IMR-90 (cell line): ENCODE measurements around the gene TTC28. TPM values are rescaled to one million over a fixed set of nuclear protein-coding genes. Genes with fewer than 3 reads are reported as not detected.

Experiments used
- ATAC-seq: fragments of 200-7000 bp; cut with Tn5 transposase; 2 replicates; pipeline ENCODE4 v1.9.1; 2020; ENCODE audit warnings: low read depth, mild to moderate bottlenecking, moderate library complexity
- BruUV-seq: library from RNA; stranded (reverse); fragments of 400-500 nt; replicated peaks from 2 replicates; lab custom pipeline; 2021; lab: Mats Ljungman, UMichigan
- CTCF ChIA-PET: fragments of 300-600 bp; formaldehyde crosslinking; extraction: SDS; loops from one replicate; lab custom pipeline; 2021; ENCODE audit warnings: antibody characterized with exemption; lab: Yijun Ruan, JAX
- POLR2A ChIA-PET: fragments of 300-600 bp; sonication (Branson Sonifier 250); formaldehyde crosslinking; loops from one replicate; lab custom pipeline; 2022; ENCODE audit warnings: antibody characterized with exemption; ENCODE audit not compliant: unreplicated experiment; lab: Charles Lee
- DNase-seq: peaks from one replicate; pipeline ENCODE4 v3.0.0; 2013
- H2AFZ ChIP-seq: replicated peaks from 2 replicates; pipeline ENCODE3; 2013; ENCODE audit warnings: low read length, mild to moderate bottlenecking; ENCODE audit not compliant: poor library complexity
- H2AK5ac ChIP-seq: 2 replicates; pipeline ENCODE4 v1.6.1; 2013; ENCODE audit warnings: low read depth, low read length, inconsistent platforms
- H2AK9ac ChIP-seq: replicated peaks from 2 replicates; pipeline ENCODE3; 2013; ENCODE audit warnings: mild to moderate bottlenecking, low read depth, low read length, moderate library complexity; ENCODE audit not compliant: poor library complexity
- H2BK120ac ChIP-seq: 2 replicates; pipeline ENCODE4 v1.6.1; 2013; ENCODE audit warnings: low read depth, low read length, inconsistent platforms
- H2BK15ac ChIP-seq: 3 replicates; pipeline ENCODE4 v1.6.1; 2013; ENCODE audit warnings: low read depth, low read length, inconsistent platforms
- H2BK20ac ChIP-seq: 2 replicates; pipeline ENCODE4 v1.6.1; 2013; ENCODE audit warnings: low read depth, mild to moderate bottlenecking, inconsistent platforms, low read length, moderate library complexity
- H2BK5ac ChIP-seq: 2 replicates; pipeline ENCODE4 v1.6.1; 2013; ENCODE audit warnings: mild to moderate bottlenecking, low read depth, low read length, inconsistent platforms; ENCODE audit not compliant: poor library complexity, severe bottlenecking
- H3K14ac ChIP-seq: replicated peaks from 2 replicates; pipeline ENCODE4 v1.6.1; 2013; ENCODE audit warnings: low read depth, low read length, inconsistent platforms
- H3K18ac ChIP-seq: 2 replicates; pipeline ENCODE4 v1.6.1; 2013; ENCODE audit warnings: low read depth, low read length, control low read depth
- H3K23ac ChIP-seq: 2 replicates; pipeline ENCODE4 v1.6.1; 2013; ENCODE audit warnings: low read depth, low read length, inconsistent platforms
- H3K27ac ChIP-seq: 2 replicates; pipeline ENCODE4 v1.5.1; 2013; ENCODE audit warnings: mild to moderate bottlenecking, control low read depth, low read length; ENCODE audit not compliant: insufficient read depth
- H3K27me3 ChIP-seq: 2 replicates; pipeline ENCODE4 v1.6.1; 2013; ENCODE audit warnings: low read length; ENCODE audit not compliant: control insufficient read depth, insufficient read depth
- H3K36me3 ChIP-seq: 2 replicates; pipeline ENCODE4 v1.6.1; 2013; ENCODE audit warnings: low read length, mixed read lengths; ENCODE audit not compliant: control insufficient read depth, insufficient read depth
- H3K4ac ChIP-seq: 2 replicates; pipeline ENCODE4 v1.6.1; 2013; ENCODE audit warnings: low read depth, low read length, inconsistent platforms
- H3K4me1 ChIP-seq: 2 replicates; pipeline ENCODE4 v1.6.1; 2013; ENCODE audit warnings: low read length, mixed read lengths; ENCODE audit not compliant: control insufficient read depth, insufficient read depth
- H3K4me2 ChIP-seq: 2 replicates; pipeline ENCODE4 v1.6.1; 2013; ENCODE audit warnings: low read depth, mild to moderate bottlenecking, control low read depth, low read length, moderate library complexity
- H3K4me3 ChIP-seq: 2 replicates; pipeline ENCODE4 v1.5.1; 2013; ENCODE audit warnings: low read depth, mild to moderate bottlenecking, control low read depth, low read length, moderate library complexity; ENCODE audit not compliant: insufficient read depth
- H3K56ac ChIP-seq: 2 replicates; pipeline ENCODE4 v1.6.1; 2013; ENCODE audit warnings: low read length, inconsistent platforms; ENCODE audit not compliant: insufficient read depth; ENCODE audit errors: extremely low read depth
- H3K79me1 ChIP-seq, 2 experiments: 2 replicates each; pipeline ENCODE4 v1.6.1; 2013; ENCODE audit warnings: low read length in 2 of 2, inconsistent platforms in 1 of 2, low read depth in 1 of 2
- H3K9ac ChIP-seq: 2 replicates; pipeline ENCODE4 v1.6.1; 2013; ENCODE audit warnings: low read depth, low read length, control low read depth
- H3K9me1 ChIP-seq: 2 replicates; pipeline ENCODE4 v1.6.1; 2013; ENCODE audit warnings: low read length, inconsistent platforms; ENCODE audit not compliant: insufficient read depth
- H3K9me3 ChIP-seq: 2 replicates; pipeline ENCODE4 v1.6.1; 2013; ENCODE audit warnings: low read length; ENCODE audit not compliant: control insufficient read depth, insufficient read depth
- H4K20me1 ChIP-seq: 2 replicates; pipeline ENCODE4 v1.6.1; 2013; ENCODE audit warnings: low read length, inconsistent platforms; ENCODE audit not compliant: insufficient read depth
- H4K5ac ChIP-seq: 2 replicates; pipeline ENCODE4 v1.6.1; 2013; ENCODE audit warnings: mild to moderate bottlenecking, low read depth, low read length, control low read depth
- H4K8ac ChIP-seq, 2 experiments: 2 replicates each; pipeline ENCODE4 v1.6.1; 2013; ENCODE audit warnings: low read depth in 2 of 2, low read length in 2 of 2, control low read depth in 1 of 2, inconsistent platforms in 1 of 2
- H4K91ac ChIP-seq: 2 replicates; pipeline ENCODE4 v1.6.1; 2013; ENCODE audit warnings: low read depth, low read length, inconsistent platforms; ENCODE audit not compliant: insufficient read depth
- BHLHE40 ChIP-seq: fragments of 150-350 bp; IDR thresholded peaks from 2 replicates; pipeline ENCODE4 v1.6.1; 2016; ENCODE audit warnings: mild to moderate bottlenecking, low read depth, low read length
- CEBPB ChIP-seq: IDR thresholded peaks from 2 replicates; pipeline ENCODE4 v1.6.1; 2012; ENCODE audit warnings: low read depth, low read length, improper control_type of control experiment
- CHD1 ChIP-seq: IDR thresholded peaks from 2 replicates; pipeline ENCODE4 v1.6.1; 2012; ENCODE audit warnings: low read depth, low read length, improper control_type of control experiment
- ELK1 ChIP-seq: fragments of 150-350 bp; IDR thresholded peaks from 2 replicates; pipeline ENCODE4 v1.6.1; 2016; ENCODE audit warnings: low read depth, mild to moderate bottlenecking, low read length, moderate library complexity, borderline replicate concordance
- FOS ChIP-seq: fragments of 150-350 bp; IDR thresholded peaks from 2 replicates; pipeline ENCODE4 v1.6.1; 2016; ENCODE audit warnings: low read depth, low read length
- MAFK ChIP-seq: IDR thresholded peaks from 2 replicates; pipeline ENCODE4 v1.6.1; 2012; ENCODE audit warnings: low read depth, low read length, improper control_type of control experiment
- MAZ ChIP-seq: IDR thresholded peaks from 2 replicates; pipeline ENCODE4 v1.6.1; 2012; ENCODE audit warnings: low read depth, mild to moderate bottlenecking, low read length, improper control_type of control experiment, moderate library complexity, borderline replicate concordance
- MXI1 ChIP-seq: IDR thresholded peaks from 2 replicates; pipeline ENCODE4 v1.6.1; 2012; ENCODE audit warnings: low read depth, mild to moderate bottlenecking, low read length, moderate library complexity, borderline replicate concordance
- NFE2L2 ChIP-seq: fragments of 150-350 bp; IDR thresholded peaks from 2 replicates; pipeline ENCODE4 v1.6.1; 2016; ENCODE audit warnings: low read depth, mild to moderate bottlenecking, low read length
- POLR2A ChIP-seq: IDR thresholded peaks from 2 replicates; pipeline ENCODE4 v1.6.1; 2012; ENCODE audit warnings: mild to moderate bottlenecking, low read depth, low read length
- RAD21 ChIP-seq: IDR thresholded peaks from 2 replicates; pipeline ENCODE4 v1.6.1; 2012; ENCODE audit warnings: low read length, improper control_type of control experiment
- RCOR1 ChIP-seq: IDR thresholded peaks from 2 replicates; pipeline ENCODE4 v1.6.1; 2012; ENCODE audit warnings: mild to moderate bottlenecking, low read length, improper control_type of control experiment; ENCODE audit not compliant: insufficient replicate concordance
- RFX5 ChIP-seq: IDR thresholded peaks from 2 replicates; pipeline ENCODE4 v1.8.0; 2012; ENCODE audit warnings: low read depth, mild to moderate bottlenecking, low read length, moderate library complexity
- SMC3 ChIP-seq: fragments of 150-350 bp; IDR thresholded peaks from 2 replicates; pipeline ENCODE4 v1.6.1; 2016; ENCODE audit warnings: low read depth, mild to moderate bottlenecking, antibody characterized with exemption, low read length, moderate library complexity
- WGBS, 2 experiments: methylation state at CpG; one replicate each; pipeline versions ENCODE4 v1.1.5 to v1.1.7; 2013; ENCODE audit warnings: missing lambda C conversion rate in 2 of 2; ENCODE audit not compliant: insufficient read length in 1 of 2; ENCODE audit errors: extremely low coverage in 2 of 2; 5-methylcytosine and 5-hydroxymethylcytosine counted together
- dilution Hi-C: fragments of 300-500 bp; cut with HindIII; formaldehyde crosslinking; loops from one replicate; pipeline ENCODE4 v1.14.3; 2018; ENCODE audit warnings: low sequenced_read_pairs; ENCODE audit not compliant: unreplicated experiment
- in situ Hi-C: fragments of 300-500 bp; cut with MboI; formaldehyde crosslinking; loops from 3 replicates; pipeline ENCODE4 v1.14.3; 2019; ENCODE audit warnings: low sequenced_read_pairs, inconsistent platforms, mixed read lengths
- intact Hi-C: fragments of 100-400 bp; cut with micrococcal nuclease; formaldehyde crosslinking; loops from 2 replicates; pipeline ENCODE4 v1.10.0; 2022
- polyA plus RNA-seq, 3 experiments: library from polyadenylated mRNA; depleted of rRNA; stranded (reverse); fragments of >200 nt; gene quantifications; 2 replicates each; pipeline ENCODE4 v1.2.3, GENCODE V29; 2012; ENCODE audit warnings: low replicate concordance in 1 of 3
- total RNA-seq: library from RNA; depleted of rRNA; stranded (reverse); fragments of >200 nt; gene quantifications from 2 replicates; pipeline ENCODE4 v1.2.3, GENCODE V29; 2012
- TF ChIP-seq, protein P1 (sequence below): fragments of 150-350 bp; IDR thresholded peaks from 2 replicates; pipeline ENCODE4 v1.6.1; 2017; ENCODE audit warnings: mild to moderate bottlenecking, antibody characterized with exemption, low read length, low read depth
- TF ChIP-seq, protein P2 (sequence below): conservative IDR thresholded peaks from 2 replicates; pipeline ENCODE4 v1.5.1; 2012; ENCODE audit warnings: mild to moderate bottlenecking, low read depth, low read length, improper control_type of control experiment

TTC28 gene
- total and polyA plus RNA-seq, 2 of the 4 experiments (the other 2 are of a cell fraction) = 5.6 to 13.3 TPM

GRCh38 chr22:28002181-28002700 lies 677.4 kb downstream of the TTC28 start:
- TF ChIP-seq CHD1 (no peak), BHLHE40 (no peak), CEBPB (no peak), POLR2A (no peak), MAFK (no peak), RFX5 (no peak), NFE2L2 (no peak), RCOR1 (no peak), FOS (no peak), ELK1 (no peak), MXI1 (no peak), MAZ (no peak), RAD21 (no peak), SMC3 (no peak)
- TF ChIP-seq, protein P1, sequence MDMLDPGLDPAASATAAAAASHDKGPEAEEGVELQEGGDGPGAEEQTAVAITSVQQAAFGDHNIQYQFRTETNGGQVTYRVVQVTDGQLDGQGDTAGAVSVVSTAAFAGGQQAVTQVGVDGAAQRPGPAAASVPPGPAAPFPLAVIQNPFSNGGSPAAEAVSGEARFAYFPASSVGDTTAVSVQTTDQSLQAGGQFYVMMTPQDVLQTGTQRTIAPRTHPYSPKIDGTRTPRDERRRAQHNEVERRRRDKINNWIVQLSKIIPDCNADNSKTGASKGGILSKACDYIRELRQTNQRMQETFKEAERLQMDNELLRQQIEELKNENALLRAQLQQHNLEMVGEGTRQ = no peak
- TF ChIP-seq, protein P2, sequence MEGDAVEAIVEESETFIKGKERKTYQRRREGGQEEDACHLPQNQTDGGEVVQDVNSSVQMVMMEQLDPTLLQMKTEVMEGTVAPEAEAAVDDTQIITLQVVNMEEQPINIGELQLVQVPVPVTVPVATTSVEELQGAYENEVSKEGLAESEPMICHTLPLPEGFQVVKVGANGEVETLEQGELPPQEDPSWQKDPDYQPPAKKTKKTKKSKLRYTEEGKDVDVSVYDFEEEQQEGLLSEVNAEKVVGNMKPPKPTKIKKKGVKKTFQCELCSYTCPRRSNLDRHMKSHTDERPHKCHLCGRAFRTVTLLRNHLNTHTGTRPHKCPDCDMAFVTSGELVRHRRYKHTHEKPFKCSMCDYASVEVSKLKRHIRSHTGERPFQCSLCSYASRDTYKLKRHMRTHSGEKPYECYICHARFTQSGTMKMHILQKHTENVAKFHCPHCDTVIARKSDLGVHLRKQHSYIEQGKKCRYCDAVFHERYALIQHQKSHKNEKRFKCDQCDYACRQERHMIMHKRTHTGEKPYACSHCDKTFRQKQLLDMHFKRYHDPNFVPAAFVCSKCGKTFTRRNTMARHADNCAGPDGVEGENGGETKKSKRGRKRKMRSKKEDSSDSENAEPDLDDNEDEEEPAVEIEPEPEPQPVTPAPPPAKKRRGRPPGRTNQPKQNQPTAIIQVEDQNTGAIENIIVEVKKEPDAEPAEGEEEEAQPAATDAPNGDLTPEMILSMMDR = no peak
- CTCF ChIA-PET = interaction anchor here (0.6 to 1.2 kb wide), 2 partner anchors 14 to 82 kb away, joined by 3 to 5 read pairs; no protein-coding TSS in a partner anchor
- POLR2A ChIA-PET = interaction anchor here (0.6 kb wide), 2 partner anchors 11 to 32 kb away, joined by 4 to 7 read pairs; no protein-coding TSS in a partner anchor

More at GRCh38 chr22:28002181-28002700, 677.4 kb downstream of the TTC28 start:
- H3K4ac ChIP-seq = no peak overlapping the region
- H2AK9ac ChIP-seq = no peak overlapping the region
- H3K27me3 ChIP-seq = no peaks in the 10 kb centered on the region
- no TSS peak for BruUV-seq
- H3K4me2 ChIP-seq = no peak overlapping the region
- no peak overlapping the region for H3K9ac ChIP-seq
- H2AFZ ChIP-seq = no peak overlapping the region
- no peak overlapping the region for H3K14ac ChIP-seq
- H2AK5ac ChIP-seq = no peak overlapping the region
- in situ Hi-C loops = loop anchor here (10.0 to 25.0 kb wide), 2 partner anchors 587 to 1240 kb away; no protein-coding TSS in a partner anchor
- no peak overlapping the region for H4K8ac ChIP-seq
- WGBS, 2 experiments = 90% methylated on average over 7 of the region's 13 CpGs; no CpG with 5 or more reads in 1 of the 2 experiments
- H2BK15ac ChIP-seq = no peak overlapping the region
- H2BK5ac ChIP-seq = no peak overlapping the region
- H3K9me1 ChIP-seq = peaks cover 22% of the 10 kb centered on the region
- no peak overlapping the region for H4K5ac ChIP-seq
- peaks cover 20% of the 10 kb centered on the region for H3K4me1 ChIP-seq
- DNase-seq (no peak), ATAC-seq (no peak)
- no peak overlapping the region for H3K4me3 ChIP-seq
- dilution Hi-C loops = no loop called here
- H3K18ac ChIP-seq = no peak overlapping the region
- H4K20me1 ChIP-seq = no peaks in the 10 kb centered on the region
- no peak overlapping the region for H2BK20ac ChIP-seq
- no peak overlapping the region for H4K91ac ChIP-seq
- peaks cover 28% of the 10 kb centered on the region; the same call in 1 of the 2 replicates for H3K36me3 ChIP-seq
- intact Hi-C loops = loop anchor here (10.0 kb wide), 1 partner anchor 197 kb away; the partner anchor contains the start of gene MN1
- no peaks in the 10 kb centered on the region for H3K9me3 ChIP-seq
- peaks cover 0 to 7% of the 10 kb centered on the region in 2 experiments; a peak in 1 of 4 replicates for H3K79me1 ChIP-seq
- H3K23ac ChIP-seq = no peak overlapping the region
- no peak overlapping the region; the same call in 1 of the 2 replicates for H2BK120ac ChIP-seq
- no peak overlapping the region for H3K56ac ChIP-seq
- no peak overlapping the region for H3K27ac ChIP-seq
